ENCODE results near the gene HS3ST5.

DNA sequence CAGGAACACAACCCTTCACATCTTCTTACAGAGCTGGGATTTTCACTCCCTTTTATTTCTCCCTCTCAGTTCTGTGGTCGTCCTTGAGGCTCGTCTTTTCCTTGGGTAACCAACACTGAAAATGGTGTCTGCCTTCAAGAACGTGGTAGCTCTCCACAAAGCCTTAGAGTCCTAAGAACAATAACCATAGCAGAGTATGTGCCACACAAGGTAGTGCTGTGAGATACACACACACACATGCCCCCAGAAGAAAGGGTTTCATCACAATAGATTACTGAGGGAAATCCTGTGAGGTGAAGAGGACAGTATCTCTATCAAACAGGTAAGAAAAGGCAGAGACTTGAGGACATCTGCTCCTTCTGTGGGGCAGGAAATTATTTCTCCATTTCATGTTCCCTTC is 267.0 kb downstream of the HS3ST5 start:
- TF ChIP-seq, protein P1, sequence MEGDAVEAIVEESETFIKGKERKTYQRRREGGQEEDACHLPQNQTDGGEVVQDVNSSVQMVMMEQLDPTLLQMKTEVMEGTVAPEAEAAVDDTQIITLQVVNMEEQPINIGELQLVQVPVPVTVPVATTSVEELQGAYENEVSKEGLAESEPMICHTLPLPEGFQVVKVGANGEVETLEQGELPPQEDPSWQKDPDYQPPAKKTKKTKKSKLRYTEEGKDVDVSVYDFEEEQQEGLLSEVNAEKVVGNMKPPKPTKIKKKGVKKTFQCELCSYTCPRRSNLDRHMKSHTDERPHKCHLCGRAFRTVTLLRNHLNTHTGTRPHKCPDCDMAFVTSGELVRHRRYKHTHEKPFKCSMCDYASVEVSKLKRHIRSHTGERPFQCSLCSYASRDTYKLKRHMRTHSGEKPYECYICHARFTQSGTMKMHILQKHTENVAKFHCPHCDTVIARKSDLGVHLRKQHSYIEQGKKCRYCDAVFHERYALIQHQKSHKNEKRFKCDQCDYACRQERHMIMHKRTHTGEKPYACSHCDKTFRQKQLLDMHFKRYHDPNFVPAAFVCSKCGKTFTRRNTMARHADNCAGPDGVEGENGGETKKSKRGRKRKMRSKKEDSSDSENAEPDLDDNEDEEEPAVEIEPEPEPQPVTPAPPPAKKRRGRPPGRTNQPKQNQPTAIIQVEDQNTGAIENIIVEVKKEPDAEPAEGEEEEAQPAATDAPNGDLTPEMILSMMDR (IDR thresholded peaks at IDR 0.05 in 8 of 11, conservative IDR thresholded peaks at IDR 0.05 in 3 of 11): no peak
- no peak for TF ChIP-seq POLR2A (IDR thresholded peaks at IDR 0.05)
